Activated naive CD8-positive, alpha-beta T cell treated with anti-CD3 and anti-CD28 coated beads for 36 hours (primary cell): ENCODE data around the gene NCR1. TPM values are rescaled to one million over a fixed set of nuclear protein-coding genes. Genes with fewer than 3 reads are reported as not detected.
"Not testable (repeated sequence)": the region's sequence is repeated elsewhere in the genome, so short reads cannot be mapped to it uniquely, and the experiment has no call there.

ENCODE experiments used
- DNase-seq: peaks from one replicate; pipeline ENCODE4 v3.0.0; 2021
- H3K27ac Mint-ChIP-seq: one replicate; pipeline ENCODE4 v1.8.0; 2022; ENCODE audit warnings: mild to moderate bottlenecking, moderate library complexity, mixed read lengths
- H3K27me3 Mint-ChIP-seq: one replicate; pipeline ENCODE4 v1.8.0; 2022; ENCODE audit warnings: mild to moderate bottlenecking, mixed read lengths
- H3K36me3 Mint-ChIP-seq: one replicate; pipeline ENCODE4 v1.8.0; 2021; ENCODE audit warnings: mild to moderate bottlenecking, mixed read lengths
- H3K4me1 Mint-ChIP-seq: one replicate; pipeline ENCODE4 v1.8.0; 2021; ENCODE audit warnings: mixed read lengths
- H3K4me3 Mint-ChIP-seq: one replicate; pipeline ENCODE4 v1.8.0; 2022; ENCODE audit warnings: mild to moderate bottlenecking, moderate library complexity, mixed read lengths
- H3K9me3 Mint-ChIP-seq: one replicate; pipeline ENCODE4 v1.8.0; 2022; ENCODE audit warnings: mixed read lengths
- total RNA-seq, 2 experiments: library from RNA; stranded (reverse); gene quantifications; one replicate each; pipeline ENCODE4 v1.2.3, GENCODE V29; 2021

NCR1 gene
- under 1 TPM in 1 of 2 experiments, not detected in 1; 0.43 TPM for total RNA-seq

GRCh38 chr19:54905803-54906511 is at the start of gene NCR1:
Gene NCR1, plus strand, starts transcription at chr19:54906148. Its CDS starts 40 bp downstream, at chr19:54906188.
- H3K27me3 Mint-ChIP-seq, result peaks cover 21% of the 10 kb centered on the region
- no peaks in the 10 kb centered on the region for H3K9me3 Mint-ChIP-seq
- no peaks in the 10 kb centered on the region for H3K36me3 Mint-ChIP-seq
- no peak within 1 kb of the TSS for H3K27ac Mint-ChIP-seq
- DNase-seq, result no peak
- peaks cover 5% of the 10 kb centered on the region for H3K4me1 Mint-ChIP-seq
- no peak within 1 kb of the TSS for H3K4me3 Mint-ChIP-seq

GRCh38 chr19:54858476-54858875 is 47.5 kb upstream of the NCR1 start:
- DNase-seq, H3K4me3 Mint-ChIP-seq, H3K4me1 Mint-ChIP-seq, H3K9me3 Mint-ChIP-seq, H3K36me3 Mint-ChIP-seq, H3K27ac Mint-ChIP-seq: not testable (repeated sequence)
- H3K27me3 Mint-ChIP-seq, result peaks cover 16% of the 10 kb centered on the region

GRCh38 chr19:54859421-54859820 is 46.5 kb upstream of the NCR1 start:
- peaks cover 15% of the 10 kb centered on the region for H3K27me3 Mint-ChIP-seq
- DNase-seq, result not testable (repeated sequence)

GRCh38 chr19:54863459-54863858 is 42.5 kb upstream of the NCR1 start:
- H3K27ac Mint-ChIP-seq, H3K9me3 Mint-ChIP-seq, H3K36me3 Mint-ChIP-seq, DNase-seq, H3K4me3 Mint-ChIP-seq, H3K4me1 Mint-ChIP-seq: not testable (repeated sequence)
- peaks cover 33% of the 10 kb centered on the region for H3K27me3 Mint-ChIP-seq

More at GRCh38 chr19:54859421-54859820, 46.5 kb upstream of the NCR1 start:
- not testable (repeated sequence) for H3K4me3 Mint-ChIP-seq, H3K9me3 Mint-ChIP-seq, H3K4me1 Mint-ChIP-seq, H3K36me3 Mint-ChIP-seq, H3K27ac Mint-ChIP-seq

GRCh38 chr19:54871696-54872095 is 34.3 kb upstream of the NCR1 start:
- DNase-seq, result no peak
- H3K36me3 Mint-ChIP-seq, result no peaks in the 10 kb centered on the region
- H3K27me3 Mint-ChIP-seq, result peaks cover 21% of the 10 kb centered on the region
- H3K27ac Mint-ChIP-seq, result no peak overlapping the region
- H3K4me3 Mint-ChIP-seq, result no peak overlapping the region
- H3K4me1 Mint-ChIP-seq, result no peaks in the 10 kb centered on the region
- H3K9me3 Mint-ChIP-seq, result peaks cover 2% of the 10 kb centered on the region

GRCh38 chr19:54873990-54874389 is 32.0 kb upstream of the NCR1 start, which contains the start of gene FCAR:
Gene FCAR, plus strand, starts transcription at chr19:54874235. Its CDS starts 55 bp downstream, at chr19:54874290.
- Mint-ChIP-seq H3K36me3 (no peaks in the 10 kb centered on the region), H3K27ac (no peak within 1 kb of the TSS), H3K4me1 (no peaks in the 10 kb centered on the region), H3K4me3 (no peak within 1 kb of the TSS), H3K27me3 (peaks cover 8% of the 10 kb centered on the region), H3K9me3 (no peaks in the 10 kb centered on the region)
- DNase-seq, result no peak

- peaks cover 23% of the 10 kb centered on the region for H3K27me3 Mint-ChIP-seq
- DNase-seq, result no peak
- no peaks in the 10 kb centered on the region for H3K36me3 Mint-ChIP-seq
- no peaks in the 10 kb centered on the region for H3K9me3 Mint-ChIP-seq
- H3K27ac Mint-ChIP-seq, result no peak overlapping the region
- H3K4me3 Mint-ChIP-seq, result no peak overlapping the region
- H3K4me1 Mint-ChIP-seq, result no peaks in the 10 kb centered on the region
Measured at GRCh38 chr19:54875506-54875905, 30.4 kb upstream of the NCR1 start.

GRCh38 chr19:54877471-54877870 is 28.5 kb upstream of the NCR1 start:
- no peak overlapping the region for H3K4me3 Mint-ChIP-seq
- peaks cover 35% of the 10 kb centered on the region for H3K27me3 Mint-ChIP-seq

GRCh38 chr19:54881884-54882283 is 24.1 kb upstream of the NCR1 start:
- no peak overlapping the region for H3K27ac Mint-ChIP-seq
- H3K36me3 Mint-ChIP-seq, result no peaks in the 10 kb centered on the region
- DNase-seq, result no peak
- H3K9me3 Mint-ChIP-seq, result no peaks in the 10 kb centered on the region
- H3K4me3 Mint-ChIP-seq, result no peak overlapping the region
- H3K4me1 Mint-ChIP-seq, result no peaks in the 10 kb centered on the region
- peaks cover 56% of the 10 kb centered on the region for H3K27me3 Mint-ChIP-seq

More at GRCh38 chr19:54877471-54877870, 28.5 kb upstream of the NCR1 start:
- H3K36me3 Mint-ChIP-seq, result no peaks in the 10 kb centered on the region
- no peak for DNase-seq
- no peaks in the 10 kb centered on the region for H3K4me1 Mint-ChIP-seq
- H3K9me3 Mint-ChIP-seq, result no peaks in the 10 kb centered on the region
- H3K27ac Mint-ChIP-seq, result no peak overlapping the region

GRCh38 chr19:54882758-54883157 is 23.2 kb upstream of the NCR1 start:
- Mint-ChIP-seq H3K9me3 (no peaks in the 10 kb centered on the region), H3K27ac (no peak overlapping the region), H3K4me3 (no peak overlapping the region), H3K27me3 (peaks cover 56% of the 10 kb centered on the region), H3K36me3 (no peaks in the 10 kb centered on the region), H3K4me1 (no peaks in the 10 kb centered on the region)
- DNase-seq, result no peak

- H3K27ac Mint-ChIP-seq, result no peak overlapping the region
- DNase-seq, result no peak
- peaks cover 57% of the 10 kb centered on the region for H3K27me3 Mint-ChIP-seq
- H3K4me3 Mint-ChIP-seq, result no peak overlapping the region
- H3K36me3 Mint-ChIP-seq, result no peaks in the 10 kb centered on the region
- H3K9me3 Mint-ChIP-seq, result no peaks in the 10 kb centered on the region
- H3K4me1 Mint-ChIP-seq, result no peaks in the 10 kb centered on the region
Measured at GRCh38 chr19:54883228-54883627, 22.7 kb upstream of the NCR1 start.

- no peaks in the 10 kb centered on the region for H3K9me3 Mint-ChIP-seq
- no peaks in the 10 kb centered on the region for H3K4me1 Mint-ChIP-seq
- H3K36me3 Mint-ChIP-seq, result no peaks in the 10 kb centered on the region
- peaks cover 35% of the 10 kb centered on the region for H3K27me3 Mint-ChIP-seq
- no peak for DNase-seq
- H3K27ac Mint-ChIP-seq, result no peak overlapping the region
- H3K4me3 Mint-ChIP-seq, result no peak overlapping the region
Measured at GRCh38 chr19:54888239-54888638, 17.7 kb upstream of the NCR1 start.

GRCh38 chr19:54889566-54889965 is 16.4 kb upstream of the NCR1 start:
- Mint-ChIP-seq H3K9me3 (no peaks in the 10 kb centered on the region), H3K4me3 (no peak overlapping the region)
- no peak for DNase-seq

GRCh38 chr19:54893406-54893805 is 12.5 kb upstream of the NCR1 start:
- no peaks in the 10 kb centered on the region for H3K4me1 Mint-ChIP-seq
- no peaks in the 10 kb centered on the region for H3K36me3 Mint-ChIP-seq
- no peak for DNase-seq

More at GRCh38 chr19:54889566-54889965, 16.4 kb upstream of the NCR1 start:
- no peak overlapping the region for H3K27ac Mint-ChIP-seq
- no peaks in the 10 kb centered on the region for H3K4me1 Mint-ChIP-seq
- H3K36me3 Mint-ChIP-seq, result no peaks in the 10 kb centered on the region
- peaks cover 29% of the 10 kb centered on the region for H3K27me3 Mint-ChIP-seq

GRCh38 chr19:54894106-54894505 is 11.8 kb upstream of the NCR1 start:
- not testable (repeated sequence) for DNase-seq

More at GRCh38 chr19:54893406-54893805, 12.5 kb upstream of the NCR1 start:
- no peaks in the 10 kb centered on the region for H3K9me3 Mint-ChIP-seq
- no peak overlapping the region for H3K27ac Mint-ChIP-seq
- peaks cover 14% of the 10 kb centered on the region for H3K27me3 Mint-ChIP-seq
- no peak overlapping the region for H3K4me3 Mint-ChIP-seq

GRCh38 chr19:54896036-54896435 is 9.9 kb upstream of the NCR1 start:
- no peaks in the 10 kb centered on the region for H3K9me3 Mint-ChIP-seq
- H3K4me3 Mint-ChIP-seq, result no peak overlapping the region
- no peaks in the 10 kb centered on the region for H3K36me3 Mint-ChIP-seq
- no peak for DNase-seq
- H3K27ac Mint-ChIP-seq, result no peak overlapping the region
- H3K4me1 Mint-ChIP-seq, result no peaks in the 10 kb centered on the region
- peaks cover 18% of the 10 kb centered on the region for H3K27me3 Mint-ChIP-seq

More at GRCh38 chr19:54894106-54894505, 11.8 kb upstream of the NCR1 start:
- not testable (repeated sequence) for H3K4me3 Mint-ChIP-seq, H3K4me1 Mint-ChIP-seq, H3K9me3 Mint-ChIP-seq, H3K27ac Mint-ChIP-seq, H3K36me3 Mint-ChIP-seq
- H3K27me3 Mint-ChIP-seq, result peaks cover 18% of the 10 kb centered on the region
